Cardiac fibroblast (primary cell): ENCODE results near the gene EVX1.

ENCODE experiments used
- DNase-seq, 2 donors: peaks; one replicate each; pipeline versions ENCODE4 v3.0.0 to v3.0.0-alpha.2; 2010; ENCODE audit warnings: low read depth in 2 of 2
- H3K4me3 ChIP-seq, 2 donors: replicated peaks in 1 of 2; 1 replicate in 1 of 2; 2 replicates in 1 of 2; pipeline ENCODE4 v1.5.1; 2011; ENCODE audit warnings: low read depth in 2 of 2, low read length in 2 of 2, mild to moderate bottlenecking in 2 of 2, moderate library complexity in 1 of 2
- CTCF ChIP-seq: IDR thresholded peaks from one replicate; pipeline ENCODE4 v1.5.1; 2011; ENCODE audit warnings: low read depth, mild to moderate bottlenecking, low read length, inconsistent platforms

The EVX1 gene

GRCh38 chr7:27247000-27247399 lies 4.4 kb downstream of the EVX1 start:
- TF ChIP-seq CTCF = no peak
- no peak overlapping the region for H3K4me3 ChIP-seq
- DNase-seq = no peak

GRCh38 chr7:27247452-27248426 lies 5.1 kb downstream of the EVX1 start:
- no peak overlapping the region for H3K4me3 ChIP-seq
- no peak for TF ChIP-seq CTCF
- no peak for DNase-seq

- no peak for TF ChIP-seq CTCF
- H3K4me3 ChIP-seq = no peak overlapping the region
- no peak for DNase-seq
Observed at GRCh38 chr7:27248427-27248806, 5.8 kb downstream of the EVX1 start.

GRCh38 chr7:27248911-27249723 lies 6.5 kb downstream of the EVX1 start:
- H3K4me3 ChIP-seq = no peak overlapping the region
- DNase-seq = peak; percentile 47 to 84
- TF ChIP-seq CTCF = no peak

GRCh38 chr7:27249724-27250556 lies 7.3 kb downstream of the EVX1 start:
- no peak for DNase-seq
- H3K4me3 ChIP-seq = no peak overlapping the region
- no peak for TF ChIP-seq CTCF

GRCh38 chr7:27250557-27251070 lies 8.0 kb downstream of the EVX1 start:
- no peak for DNase-seq
- H3K4me3 ChIP-seq = no peak overlapping the region
- TF ChIP-seq CTCF = no peak
